Activated CD4-positive, alpha-beta T cell treated with anti-CD3 and anti-CD28 coated beads, Interleukin-2, amount 10 ng/mL, durations not matched to agents 24 days and 14 days (primary cell): ENCODE results near the gene APOO. TPM values are rescaled to one million over a fixed set of nuclear protein-coding genes. Genes with fewer than 3 reads are reported as not detected.

Experiments used
- DNase-seq: peaks from one replicate; pipeline ENCODE4 v3.0.0; 2022
- H3K27ac Mint-ChIP-seq: one replicate; pipeline ENCODE4 v1.8.0; 2022; ENCODE audit warnings: mild to moderate bottlenecking, mixed read lengths
- H3K27me3 Mint-ChIP-seq: one replicate; pipeline ENCODE4 v1.8.0; 2022; ENCODE audit warnings: mixed read lengths
- H3K36me3 Mint-ChIP-seq: one replicate; pipeline ENCODE4 v1.8.0; 2022; ENCODE audit warnings: low read depth, mild to moderate bottlenecking, mixed read lengths
- H3K4me1 Mint-ChIP-seq: one replicate; pipeline ENCODE4 v1.8.0; 2021; ENCODE audit warnings: mixed read lengths
- H3K4me3 Mint-ChIP-seq: one replicate; pipeline ENCODE4 v1.8.0; 2022; ENCODE audit warnings: mild to moderate bottlenecking, moderate library complexity, mixed read lengths
- H3K9me3 Mint-ChIP-seq: one replicate; pipeline ENCODE4 v1.8.0; 2021; ENCODE audit warnings: mixed read lengths
- intact Hi-C: fragments of 100-400 bp; cut with micrococcal nuclease; formaldehyde crosslinking; loops from one replicate; pipeline ENCODE4 v1.15.1; 2023
- total RNA-seq: library from RNA; stranded (reverse); gene quantifications from 2 replicates; pipeline ENCODE4 v1.2.3, GENCODE V29; 2022

Gene APOO
- total RNA-seq, 1 donor from 2014 or later, result 27.1 TPM

DNA sequence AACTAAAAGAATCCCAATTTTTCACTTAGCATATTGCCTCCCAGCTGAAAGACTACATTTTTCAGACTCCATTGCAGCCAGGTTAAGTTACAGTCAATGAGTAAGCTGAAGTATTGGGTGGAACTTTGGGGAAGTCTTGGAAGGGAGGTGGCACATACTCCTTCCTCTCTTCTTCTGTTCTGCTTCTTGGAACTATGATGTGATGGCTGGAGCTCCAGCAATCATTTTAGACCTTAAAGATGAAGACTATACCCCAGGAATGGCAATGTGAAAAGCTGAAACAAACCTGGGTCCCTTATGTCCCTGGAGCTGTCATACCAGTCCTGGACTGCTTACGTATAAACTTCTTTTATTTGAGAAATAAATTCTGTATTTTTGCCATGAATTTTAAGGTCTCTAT, 93.9 kb downstream of the APOO start:
- intact Hi-C loops, result no loop called here
- no peaks in the 10 kb centered on the region for H3K36me3 Mint-ChIP-seq
- no peak overlapping the region for H3K27ac Mint-ChIP-seq
- DNase-seq, result no peak
- no peak overlapping the region for H3K4me3 Mint-ChIP-seq
- peaks cover 2% of the 10 kb centered on the region for H3K4me1 Mint-ChIP-seq
- no peaks in the 10 kb centered on the region for H3K9me3 Mint-ChIP-seq
- peaks cover 7% of the 10 kb centered on the region for H3K27me3 Mint-ChIP-seq

DNA sequence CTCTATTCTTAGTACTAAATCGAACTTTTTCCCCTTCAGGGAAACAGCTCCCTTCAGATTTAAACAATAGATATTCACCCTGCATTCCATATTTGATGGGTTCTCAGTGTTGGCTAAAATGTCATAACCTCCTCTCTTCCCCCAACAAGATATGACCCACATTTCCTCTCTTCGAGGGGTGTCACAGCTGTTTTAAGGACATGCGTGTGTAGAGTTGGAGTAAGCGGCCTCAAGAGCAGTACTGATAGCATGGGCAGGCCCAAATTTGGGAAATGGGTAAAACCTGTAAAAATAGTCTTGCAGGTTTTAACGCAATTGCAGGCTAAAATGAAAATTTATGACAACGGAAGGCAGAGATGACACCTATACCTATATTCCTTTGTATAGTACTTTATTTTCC, 96.1 kb downstream of the APOO start:
- no peak for DNase-seq
- peaks cover 2% of the 10 kb centered on the region for H3K4me1 Mint-ChIP-seq
- intact Hi-C loops, result no loop called here
- no peaks in the 10 kb centered on the region for H3K36me3 Mint-ChIP-seq
- no peak overlapping the region for H3K27ac Mint-ChIP-seq
- H3K27me3 Mint-ChIP-seq, result peaks cover 7% of the 10 kb centered on the region
- no peaks in the 10 kb centered on the region for H3K9me3 Mint-ChIP-seq
- no peak overlapping the region for H3K4me3 Mint-ChIP-seq

DNA sequence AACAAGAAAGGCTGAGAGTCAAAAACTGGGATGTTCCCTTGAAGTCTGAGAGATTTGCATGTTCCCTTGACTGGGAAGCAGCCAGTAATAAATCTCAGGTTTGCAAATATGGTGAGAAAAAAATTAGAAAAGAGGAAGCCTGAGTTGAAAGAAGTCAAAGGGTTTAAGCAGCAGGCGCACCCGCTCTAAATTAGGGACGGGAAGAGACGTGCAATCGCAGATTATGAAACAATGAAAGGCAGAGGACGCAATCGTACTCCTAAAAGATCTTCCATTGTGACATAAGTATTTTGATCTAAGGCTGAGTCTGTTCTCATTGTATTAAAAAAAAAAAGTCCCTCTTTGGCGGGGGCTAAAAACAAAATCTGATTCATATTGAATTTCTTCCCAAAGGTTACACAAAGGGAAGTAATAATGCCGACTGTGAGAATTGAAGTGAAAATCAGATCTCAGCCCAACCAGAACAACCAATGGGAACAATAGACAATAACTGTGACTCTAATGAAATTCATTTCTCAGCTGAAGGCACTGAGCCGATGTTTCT, 96.6 kb downstream of the APOO start:
- H3K27me3 Mint-ChIP-seq, result peaks cover 7% of the 10 kb centered on the region
- H3K4me1 Mint-ChIP-seq, result peaks cover 2% of the 10 kb centered on the region
- no peaks in the 10 kb centered on the region for H3K9me3 Mint-ChIP-seq
- intact Hi-C loops, result no loop called here
- H3K27ac Mint-ChIP-seq, result no peak overlapping the region
- DNase-seq, result no peak
- H3K4me3 Mint-ChIP-seq, result no peak overlapping the region
- no peaks in the 10 kb centered on the region for H3K36me3 Mint-ChIP-seq

DNA sequence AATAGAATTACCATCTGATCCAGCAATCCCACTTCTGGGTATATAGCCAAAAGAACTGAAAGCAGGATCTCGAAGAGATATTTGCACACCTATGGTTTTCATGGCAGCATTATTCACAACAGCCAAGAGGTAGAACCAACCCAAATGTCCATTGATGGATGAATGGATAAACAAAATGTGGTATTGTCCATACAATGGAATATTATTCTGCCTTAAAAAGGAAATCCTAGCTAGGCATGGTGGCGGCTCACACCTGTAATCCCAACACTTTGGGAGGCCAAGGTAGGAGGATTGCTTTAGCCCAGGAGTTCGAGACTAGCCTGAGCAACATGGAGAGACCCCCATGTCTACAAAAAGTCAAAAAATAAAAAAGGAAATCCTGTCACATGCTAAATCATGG, 97.5 kb downstream of the APOO start:
- H3K36me3 Mint-ChIP-seq, result no peaks in the 10 kb centered on the region
- H3K27ac Mint-ChIP-seq, result no peak overlapping the region
- no peak overlapping the region for H3K4me3 Mint-ChIP-seq
- no peak for DNase-seq
- H3K4me1 Mint-ChIP-seq, result peaks cover 2% of the 10 kb centered on the region
- H3K27me3 Mint-ChIP-seq, result peaks cover 7% of the 10 kb centered on the region
- intact Hi-C loops, result no loop called here
- no peaks in the 10 kb centered on the region for H3K9me3 Mint-ChIP-seq

DNA sequence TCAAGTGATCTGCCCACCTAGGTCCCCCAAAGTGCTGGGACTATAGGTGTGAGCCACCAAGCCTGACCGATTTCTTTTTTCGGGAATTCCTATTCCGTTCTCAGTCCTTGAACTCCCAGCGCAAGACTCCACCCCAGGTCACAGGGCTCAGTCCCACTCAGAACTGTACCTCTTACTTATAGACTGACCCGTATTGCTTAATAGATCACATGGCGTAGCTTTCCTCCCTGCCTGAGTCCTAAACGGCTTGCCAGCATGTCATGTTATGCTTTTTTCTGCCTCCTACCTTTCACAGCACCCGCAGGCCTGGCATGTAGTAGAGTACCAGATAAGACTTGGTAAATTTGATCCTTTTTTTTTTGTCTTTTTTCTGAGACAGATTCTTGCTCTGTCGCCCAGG, 102.3 kb downstream of the APOO start:
- H3K27me3 Mint-ChIP-seq, result no peaks in the 10 kb centered on the region
- H3K36me3 Mint-ChIP-seq, result no peaks in the 10 kb centered on the region
- H3K4me1 Mint-ChIP-seq, result peaks cover 5% of the 10 kb centered on the region
- H3K27ac Mint-ChIP-seq, result no peak overlapping the region
- no peak overlapping the region for H3K4me3 Mint-ChIP-seq
- DNase-seq, result no peak
- H3K9me3 Mint-ChIP-seq, result no peaks in the 10 kb centered on the region
- intact Hi-C loops, result no loop called here

DNA sequence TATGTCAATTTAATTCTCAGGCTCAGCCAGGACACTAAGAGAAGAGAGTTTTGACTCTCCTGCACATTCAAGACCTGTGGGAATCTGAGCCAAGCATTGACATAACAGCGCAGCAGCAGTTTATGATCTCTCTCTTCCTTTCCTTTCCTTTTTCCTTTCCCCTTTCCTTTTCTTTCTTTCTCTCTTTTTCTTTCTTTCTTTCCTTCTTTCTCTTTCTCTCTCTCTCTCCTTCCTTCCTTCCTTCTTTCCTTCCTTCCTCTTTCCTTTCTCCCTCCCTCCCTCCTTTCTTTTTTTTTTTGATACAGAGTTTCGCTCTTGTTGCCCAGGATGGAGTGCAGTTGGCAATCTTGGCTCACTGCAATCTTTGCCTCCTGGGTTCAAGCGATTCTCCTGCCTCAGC, 103.2 kb downstream of the APOO start:
- H3K27ac Mint-ChIP-seq, result no peak overlapping the region
- no peak for DNase-seq
- H3K36me3 Mint-ChIP-seq, result no peaks in the 10 kb centered on the region
- H3K9me3 Mint-ChIP-seq, result no peaks in the 10 kb centered on the region
- H3K4me1 Mint-ChIP-seq, result peaks cover 5% of the 10 kb centered on the region
- H3K27me3 Mint-ChIP-seq, result no peaks in the 10 kb centered on the region
- intact Hi-C loops, result no loop called here
- no peak overlapping the region for H3K4me3 Mint-ChIP-seq

DNA sequence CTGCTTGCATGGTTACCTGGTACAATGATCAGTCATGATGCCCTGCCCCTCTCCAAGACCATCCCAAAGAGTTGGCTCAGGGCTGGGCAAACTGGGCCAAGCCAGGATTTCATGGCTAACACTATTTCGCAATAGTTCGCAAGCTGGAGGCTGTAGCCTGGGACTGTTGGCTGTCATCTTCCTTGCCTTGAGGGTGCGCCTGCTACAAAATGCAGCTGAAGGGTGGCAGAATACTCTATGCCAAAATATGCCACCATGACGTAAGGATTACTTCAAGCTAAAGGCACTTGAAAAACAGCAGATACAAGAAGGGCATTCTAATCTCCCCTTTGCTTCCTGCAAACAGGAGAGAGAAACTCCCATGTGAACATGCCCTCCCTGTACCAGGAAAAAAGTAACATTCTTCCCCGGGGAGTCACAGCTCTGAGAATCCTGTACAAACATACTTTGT, 103.8 kb downstream of the APOO start:
- H3K36me3 Mint-ChIP-seq, result no peaks in the 10 kb centered on the region
- no peak for DNase-seq
- no peak overlapping the region for H3K4me3 Mint-ChIP-seq
- no peaks in the 10 kb centered on the region for H3K9me3 Mint-ChIP-seq
- intact Hi-C loops, result no loop called here
- no peaks in the 10 kb centered on the region for H3K27me3 Mint-ChIP-seq
- no peak overlapping the region for H3K27ac Mint-ChIP-seq
- peaks cover 5% of the 10 kb centered on the region for H3K4me1 Mint-ChIP-seq

DNA sequence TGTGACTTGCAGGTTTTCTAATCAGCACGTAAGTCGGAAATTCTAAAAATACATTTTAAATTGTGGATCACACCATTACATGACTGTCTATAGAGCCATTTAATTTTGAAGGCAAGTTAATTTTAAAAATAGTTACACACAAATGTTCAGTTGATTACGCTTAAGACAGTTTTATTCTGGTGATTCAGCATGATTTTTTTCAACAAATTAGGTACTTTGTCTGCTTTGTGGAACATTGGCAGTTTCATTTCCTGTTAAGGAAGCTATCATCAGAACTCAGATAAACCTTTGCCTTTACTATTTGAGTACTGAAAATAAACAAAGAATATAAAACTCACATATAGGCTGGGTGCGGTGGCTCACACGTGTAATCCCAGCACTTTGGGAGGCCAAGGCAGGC, 105.3 kb downstream of the APOO start:
- Mint-ChIP-seq H3K4me3 (no peak overlapping the region), H3K9me3 (no peaks in the 10 kb centered on the region), H3K27me3 (no peaks in the 10 kb centered on the region), H3K4me1 (peaks cover 5% of the 10 kb centered on the region), H3K27ac (no peak overlapping the region), H3K36me3 (no peaks in the 10 kb centered on the region)
- intact Hi-C loops, result no loop called here
- DNase-seq, result no peak

DNA sequence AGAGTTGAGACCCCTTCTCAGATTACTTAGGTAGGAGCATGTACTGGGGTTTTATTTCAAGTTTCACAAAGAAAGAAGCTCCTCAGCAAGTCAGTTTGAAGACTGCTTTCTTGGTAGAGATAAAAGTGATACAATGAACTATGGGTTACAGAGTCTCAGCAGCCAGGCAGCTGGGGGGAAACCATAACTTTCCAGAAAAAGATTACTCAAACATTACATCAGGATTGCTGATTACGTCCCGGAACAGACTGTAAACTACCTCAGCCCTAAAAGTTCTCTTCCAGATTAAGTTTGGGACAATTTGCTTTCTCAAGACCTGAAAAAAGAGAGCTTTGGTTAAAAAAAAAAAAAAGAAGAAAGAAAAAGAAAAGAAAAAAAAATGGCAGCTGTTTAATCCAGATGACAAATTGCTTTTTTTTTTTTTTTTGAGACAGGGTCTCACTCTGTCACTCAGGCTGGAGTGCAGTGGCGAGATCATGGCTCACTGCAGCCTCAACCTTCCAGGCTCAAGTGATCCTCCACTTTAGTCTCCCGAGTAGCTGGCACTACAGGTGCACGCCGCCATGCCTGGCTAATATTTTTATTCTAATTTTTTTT, 108.2 kb downstream of the APOO start:
- H3K27ac Mint-ChIP-seq, result no peak overlapping the region
- no peak for DNase-seq
- no peaks in the 10 kb centered on the region for H3K9me3 Mint-ChIP-seq
- H3K4me3 Mint-ChIP-seq, result no peak overlapping the region
- H3K27me3 Mint-ChIP-seq, result no peaks in the 10 kb centered on the region
- no peaks in the 10 kb centered on the region for H3K36me3 Mint-ChIP-seq
- intact Hi-C loops, result no loop called here
- H3K4me1 Mint-ChIP-seq, result peaks cover 5% of the 10 kb centered on the region

DNA sequence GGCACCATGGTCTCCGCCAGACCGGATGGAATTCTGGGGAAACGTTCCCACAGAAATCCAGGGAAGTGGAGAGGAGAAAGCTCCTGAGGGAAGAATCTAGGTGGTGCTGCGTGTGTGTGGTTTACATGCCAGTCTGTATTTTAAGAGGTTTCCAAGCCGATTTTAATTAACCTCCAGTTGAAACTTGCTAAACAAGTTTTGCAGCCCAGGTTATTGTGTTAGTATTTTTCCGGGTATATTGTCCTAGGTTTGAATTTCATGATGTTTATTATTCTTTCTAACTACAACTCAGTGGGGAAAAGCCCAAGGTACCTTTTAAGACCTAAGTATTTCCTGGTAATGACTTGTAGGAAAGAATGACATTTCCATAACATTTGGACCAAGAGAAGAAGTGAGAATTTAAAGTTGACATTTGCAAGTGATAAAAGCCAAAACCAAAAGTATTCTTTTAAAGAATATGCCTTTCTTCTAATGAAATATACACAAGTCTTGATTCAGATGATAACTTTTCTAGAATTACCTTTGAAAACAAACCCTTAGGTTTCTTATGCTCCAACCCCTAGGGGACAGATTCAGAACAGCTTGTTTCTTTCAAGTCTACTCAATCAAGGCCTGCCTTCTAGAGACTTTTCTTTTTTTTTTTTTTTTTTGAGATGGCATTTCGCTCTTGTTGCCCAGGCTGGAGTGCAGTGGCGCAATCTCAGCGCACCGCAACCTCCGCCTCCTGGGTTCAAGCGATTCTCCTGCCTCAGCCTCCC, 110.2 kb downstream of the APOO start:
- no peaks in the 10 kb centered on the region for H3K9me3 Mint-ChIP-seq
- intact Hi-C loops, result no loop called here
- no peak for DNase-seq
- peaks cover 2% of the 10 kb centered on the region for H3K4me1 Mint-ChIP-seq
- peak overlapping the region; percentile 20 for H3K27ac Mint-ChIP-seq
- H3K36me3 Mint-ChIP-seq, result no peaks in the 10 kb centered on the region
- H3K4me3 Mint-ChIP-seq, result no peak overlapping the region
- no peaks in the 10 kb centered on the region for H3K27me3 Mint-ChIP-seq

DNA sequence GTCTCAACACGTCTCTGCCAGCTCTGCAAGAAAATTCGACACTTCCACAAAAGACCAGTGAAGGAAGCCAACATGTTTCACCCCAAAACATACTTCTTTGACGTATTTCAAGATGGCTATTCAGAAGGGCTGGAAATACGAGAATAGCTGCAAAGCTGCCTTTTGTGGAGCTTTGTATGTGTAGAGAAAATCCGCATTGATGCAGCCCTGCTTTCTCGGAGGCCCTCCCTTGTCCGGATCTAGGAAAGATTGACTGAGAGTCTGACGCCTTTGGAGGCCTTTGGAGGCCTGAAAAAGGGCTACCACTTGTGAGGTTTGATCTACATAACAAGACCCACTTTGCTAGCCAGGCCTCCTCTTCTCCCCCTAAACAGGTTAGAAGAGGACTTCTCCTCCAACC, 112.5 kb downstream of the APOO start:
- Mint-ChIP-seq H3K27ac (no peak overlapping the region), H3K4me3 (no peak overlapping the region), H3K36me3 (no peaks in the 10 kb centered on the region), H3K4me1 (no peaks in the 10 kb centered on the region), H3K9me3 (no peaks in the 10 kb centered on the region), H3K27me3 (no peaks in the 10 kb centered on the region)
- intact Hi-C loops, result no loop called here
- DNase-seq, result no peak

DNA sequence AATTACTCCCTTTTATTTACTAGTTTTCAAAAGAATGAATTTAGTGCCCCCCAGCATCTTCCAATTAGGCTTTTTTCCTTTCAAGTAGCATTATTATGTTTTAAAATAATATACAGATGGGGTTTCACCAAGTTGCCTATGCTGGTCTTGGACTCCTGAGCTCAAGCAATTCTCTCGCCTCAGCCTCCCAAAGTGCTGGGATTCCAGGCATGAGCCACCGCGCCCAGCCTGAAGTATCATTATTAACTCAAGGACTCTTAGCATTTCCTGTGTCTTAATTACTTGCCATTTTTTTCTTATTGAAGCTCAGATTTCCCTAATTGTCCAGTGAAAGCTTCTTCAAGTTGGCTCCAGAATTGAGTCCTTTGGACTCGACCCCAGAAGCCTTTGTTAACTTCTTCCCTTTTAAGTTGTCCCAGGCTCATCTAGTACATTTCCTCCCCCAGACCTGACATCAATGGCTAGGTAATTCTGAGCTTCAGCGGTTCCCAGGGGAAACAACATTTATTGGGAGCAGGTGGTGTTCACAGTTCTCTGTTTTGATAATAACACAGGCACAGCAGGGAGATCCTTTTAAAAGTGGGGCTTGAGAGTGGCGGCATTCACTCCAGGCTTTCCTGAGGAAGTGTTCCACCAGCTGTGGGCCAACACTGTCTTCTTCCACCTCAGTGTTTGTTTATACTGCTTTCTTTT, 114.7 kb downstream of the APOO start:
- peaks cover 5% of the 10 kb centered on the region for H3K4me1 Mint-ChIP-seq
- no peaks in the 10 kb centered on the region for H3K9me3 Mint-ChIP-seq
- no peaks in the 10 kb centered on the region for H3K36me3 Mint-ChIP-seq
- no peaks in the 10 kb centered on the region for H3K27me3 Mint-ChIP-seq
- H3K4me3 Mint-ChIP-seq, result no peak overlapping the region
- H3K27ac Mint-ChIP-seq, result no peak overlapping the region
- no peak for DNase-seq
- intact Hi-C loops, result no loop called here

DNA sequence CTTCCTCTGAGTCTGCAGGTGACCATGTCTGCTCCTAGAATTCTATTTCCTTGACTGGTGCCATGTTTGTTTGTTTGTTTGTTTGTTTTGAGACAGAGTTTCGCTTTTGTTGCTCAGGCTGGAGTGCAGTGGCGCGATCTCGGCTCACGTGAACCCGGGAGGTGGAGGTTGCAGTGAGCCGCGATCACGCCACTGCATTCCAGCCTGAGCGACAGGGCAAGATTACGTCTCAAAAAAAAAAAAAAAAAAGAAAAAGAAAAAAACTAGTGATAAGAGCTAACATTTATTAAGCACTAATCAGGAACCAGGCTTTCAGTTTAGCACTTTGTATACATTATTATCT, 117.6 kb downstream of the APOO start:
- peaks cover 12% of the 10 kb centered on the region for H3K36me3 Mint-ChIP-seq
- DNase-seq, result no peak
- no peak overlapping the region for H3K27ac Mint-ChIP-seq
- no peaks in the 10 kb centered on the region for H3K27me3 Mint-ChIP-seq
- H3K4me1 Mint-ChIP-seq, result peaks cover 13% of the 10 kb centered on the region
- intact Hi-C loops, result no loop called here
- H3K9me3 Mint-ChIP-seq, result no peaks in the 10 kb centered on the region
- H3K4me3 Mint-ChIP-seq, result no peak overlapping the region

DNA sequence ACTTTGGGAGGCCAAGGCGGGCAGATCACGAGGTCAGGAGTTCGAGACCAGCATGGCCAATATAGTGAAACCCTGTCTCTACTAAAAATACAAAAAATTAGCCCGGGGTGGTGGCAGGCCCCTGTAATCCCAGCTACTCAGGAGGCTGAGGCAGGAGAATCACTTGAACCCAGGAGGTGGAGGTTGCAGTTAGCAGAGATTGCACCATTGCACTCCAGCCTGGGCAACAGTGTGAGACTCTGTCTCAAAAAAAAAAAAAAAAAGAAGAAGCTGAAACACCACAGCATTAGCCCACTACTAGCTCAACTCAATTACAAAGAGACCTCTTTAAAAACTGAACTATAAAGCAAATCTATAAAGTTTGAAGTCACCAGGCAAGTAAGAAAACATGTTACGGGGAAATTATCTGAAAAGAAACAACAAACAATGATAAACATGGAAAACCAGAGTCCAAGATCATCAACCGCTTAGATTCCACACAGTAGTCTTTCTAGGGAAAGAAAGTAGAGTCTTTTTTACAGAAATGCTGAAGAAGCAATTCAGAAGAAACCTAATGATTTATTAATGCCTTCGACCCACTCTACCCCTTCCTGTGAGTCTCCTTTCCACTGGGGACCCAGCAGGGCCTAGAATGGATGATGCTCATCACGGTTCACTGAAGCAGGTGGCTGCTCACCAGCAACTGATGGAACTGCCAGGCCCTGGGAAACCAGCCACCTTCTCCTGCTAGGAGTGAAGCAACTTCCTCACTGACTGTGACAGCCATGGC, 118.2 kb downstream of the APOO start:
- peaks cover 16% of the 10 kb centered on the region for H3K4me1 Mint-ChIP-seq
- H3K27me3 Mint-ChIP-seq, result no peaks in the 10 kb centered on the region
- intact Hi-C loops, result no loop called here
- H3K27ac Mint-ChIP-seq, result no peak overlapping the region
- peaks cover 17% of the 10 kb centered on the region for H3K36me3 Mint-ChIP-seq
- no peak overlapping the region for H3K4me3 Mint-ChIP-seq
- no peaks in the 10 kb centered on the region for H3K9me3 Mint-ChIP-seq
- no peak for DNase-seq
